SU-DHL-6 (cell line): ENCODE measurements around the gene SMYD1.

ENCODE experiments used
- H2AFZ ChIP-seq: fragments of 200-600 bp; sonication (generic); 2 replicates; pipeline ENCODE4 v1.6.1; 2014; ENCODE audit warnings: low read depth, mild to moderate bottlenecking, moderate library complexity, mixed read lengths, antibody characterized with exemption, low read length; ENCODE audit not compliant: severe bottlenecking
- H3F3A ChIP-seq: fragments of 200-600 bp; shearing (Covaris generic); 2 replicates; pipeline ENCODE4 v1.6.0; 2016; ENCODE audit warnings: antibody characterized with exemption, mild to moderate bottlenecking; ENCODE audit not compliant: insufficient read depth
- H3K27ac ChIP-seq: fragments of 200-600 bp; sonication (generic); 2 replicates; pipeline ENCODE4 v1.5.1; 2016; ENCODE audit warnings: low read depth, mild to moderate bottlenecking, low read length, moderate library complexity, mixed read lengths
- H3K27me3 ChIP-seq: fragments of 200-600 bp; sonication (generic), shearing (Covaris generic); 2 replicates; pipeline ENCODE4 v1.6.0; 2014; ENCODE audit warnings: mild to moderate bottlenecking, low read length
- H3K36me3 ChIP-seq: fragments of 200-600 bp; sonication (generic); 2 replicates; pipeline ENCODE4 v1.6.1; 2014; ENCODE audit warnings: mild to moderate bottlenecking, low read length, mixed read lengths
- H3K4me2 ChIP-seq: fragments of 300-600, 200-600 bp; shearing (Covaris generic), sonication (generic); 2 replicates; pipeline ENCODE4 v1.6.0; 2014; ENCODE audit warnings: low read length, low read depth, mild to moderate bottlenecking; ENCODE audit not compliant: poor library complexity, severe bottlenecking
- H3K4me3 ChIP-seq: fragments of 200-600 bp; sonication (generic); 2 replicates; pipeline ENCODE4 v1.5.1; 2014; ENCODE audit warnings: antibody characterized with exemption, low read length, mild to moderate bottlenecking, mixed read lengths; ENCODE audit not compliant: insufficient read depth, poor library complexity, severe bottlenecking
- H3K79me2 ChIP-seq: fragments of 200-600 bp; sonication (generic); 2 replicates; pipeline ENCODE4 v1.6.1; 2014; ENCODE audit warnings: mild to moderate bottlenecking, low read length, moderate library complexity; ENCODE audit not compliant: insufficient read depth
- H3K9ac ChIP-seq: fragments of 200-600 bp; sonication (generic); 2 replicates; pipeline ENCODE4 v1.7.0; 2014; ENCODE audit warnings: mild to moderate bottlenecking, low read length
- H3K9me2 ChIP-seq: fragments of 200-600 bp; sonication (generic); replicated peaks from 2 replicates; pipeline ENCODE4 v1.6.1; 2014; ENCODE audit warnings: low read length; ENCODE audit not compliant: insufficient read depth
- H3K9me3 ChIP-seq: fragments of 200-600 bp; sonication (generic); 2 replicates; pipeline ENCODE4 v1.6.1; 2014; ENCODE audit warnings: low read length, mixed read lengths; ENCODE audit not compliant: insufficient read depth
- H4K20me1 ChIP-seq: fragments of 200-600 bp; sonication (generic); 2 replicates; pipeline ENCODE4 v1.6.1; 2014; ENCODE audit warnings: low read depth, mild to moderate bottlenecking, antibody characterized with exemption, low read length, moderate library complexity, mixed read lengths
- EZH2phosphoT487 ChIP-seq: fragments of 200-600 bp; sonication (generic), shearing (Covaris generic); conservative IDR thresholded peaks from 2 replicates; pipeline ENCODE4 v1.6.1; 2018; ENCODE audit warnings: mild to moderate bottlenecking, antibody characterized with exemption, low read length, moderate library complexity, mixed read lengths
- TF ChIP-seq, protein P1 (sequence below): fragments of 200-600 bp; sonication (generic); IDR thresholded peaks from one replicate; pipeline ENCODE4 v1.5.1; 2017; ENCODE audit warnings: antibody characterized with exemption, mild to moderate bottlenecking, low read length, moderate library complexity; ENCODE audit not compliant: insufficient read depth, poor library complexity, severe bottlenecking

The SMYD1 gene

DNA sequence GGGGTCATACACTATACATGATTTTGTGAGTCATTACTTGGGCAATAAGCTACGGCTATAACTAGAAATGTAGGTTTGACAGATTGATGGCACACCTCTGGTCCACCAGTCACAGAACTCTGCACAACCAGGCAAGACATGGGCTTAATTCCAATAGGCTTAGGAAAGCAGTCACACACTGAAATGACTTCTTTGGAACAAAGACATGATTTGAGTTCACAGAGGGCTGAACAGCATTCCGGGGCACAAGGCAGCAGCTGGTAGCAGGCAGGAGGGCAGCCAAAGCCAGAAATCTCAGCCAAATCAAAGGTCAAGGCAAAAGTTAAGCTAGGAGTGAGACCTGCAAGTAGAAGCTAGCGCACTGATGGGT is 32.8 kb downstream of the SMYD1 start:
- H3K27ac ChIP-seq, result no peak overlapping the region

DNA sequence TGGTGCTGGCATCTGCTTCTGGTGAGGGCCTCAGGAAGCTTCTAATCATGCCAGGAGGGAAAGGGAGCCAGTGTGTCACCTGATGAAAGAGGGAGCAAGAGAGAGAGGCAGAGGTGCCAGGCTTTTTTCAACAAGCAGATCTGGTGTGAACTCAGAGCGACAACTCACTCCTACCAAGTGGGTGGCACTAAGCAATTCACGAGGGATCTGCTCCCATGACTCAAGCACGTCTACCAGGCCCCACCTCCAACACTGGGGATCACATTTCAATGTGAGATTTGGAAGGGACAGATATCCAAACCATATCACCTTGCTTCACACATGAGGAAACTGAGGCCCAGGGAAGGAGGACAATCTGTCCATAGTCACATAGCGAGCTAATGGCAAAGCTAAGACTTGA is 41.2 kb downstream of the SMYD1 start:
- Histone ChIP-seq H3K4me2 (no peak overlapping the region), H2AFZ (no peak overlapping the region), H3K4me3 (no peak overlapping the region), H3K27ac (no peak overlapping the region), H3K27me3 (no peaks in the 10 kb centered on the region), H4K20me1 (no peaks in the 10 kb centered on the region), H3K79me2 (no peaks in the 10 kb centered on the region), H3K9ac (no peak overlapping the region), H3K9me3 (no peaks in the 10 kb centered on the region), H3K36me3 (no peaks in the 10 kb centered on the region), H3K9me2 (no peaks in the 10 kb centered on the region), H3F3A (no peaks in the 10 kb centered on the region)
- TF ChIP-seq, protein P1, sequence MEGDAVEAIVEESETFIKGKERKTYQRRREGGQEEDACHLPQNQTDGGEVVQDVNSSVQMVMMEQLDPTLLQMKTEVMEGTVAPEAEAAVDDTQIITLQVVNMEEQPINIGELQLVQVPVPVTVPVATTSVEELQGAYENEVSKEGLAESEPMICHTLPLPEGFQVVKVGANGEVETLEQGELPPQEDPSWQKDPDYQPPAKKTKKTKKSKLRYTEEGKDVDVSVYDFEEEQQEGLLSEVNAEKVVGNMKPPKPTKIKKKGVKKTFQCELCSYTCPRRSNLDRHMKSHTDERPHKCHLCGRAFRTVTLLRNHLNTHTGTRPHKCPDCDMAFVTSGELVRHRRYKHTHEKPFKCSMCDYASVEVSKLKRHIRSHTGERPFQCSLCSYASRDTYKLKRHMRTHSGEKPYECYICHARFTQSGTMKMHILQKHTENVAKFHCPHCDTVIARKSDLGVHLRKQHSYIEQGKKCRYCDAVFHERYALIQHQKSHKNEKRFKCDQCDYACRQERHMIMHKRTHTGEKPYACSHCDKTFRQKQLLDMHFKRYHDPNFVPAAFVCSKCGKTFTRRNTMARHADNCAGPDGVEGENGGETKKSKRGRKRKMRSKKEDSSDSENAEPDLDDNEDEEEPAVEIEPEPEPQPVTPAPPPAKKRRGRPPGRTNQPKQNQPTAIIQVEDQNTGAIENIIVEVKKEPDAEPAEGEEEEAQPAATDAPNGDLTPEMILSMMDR, result no peak
- TF ChIP-seq EZH2phosphoT487, result no peak

More for the DNA sequence above, 32.8 kb downstream of the SMYD1 start:
- H3K9ac ChIP-seq, result no peak overlapping the region
- H3K36me3 ChIP-seq, result no peaks in the 10 kb centered on the region
- no peak overlapping the region for H3K4me2 ChIP-seq
- H3K79me2 ChIP-seq, result no peaks in the 10 kb centered on the region
- H3K9me3 ChIP-seq, result no peaks in the 10 kb centered on the region
- no peaks in the 10 kb centered on the region for H3F3A ChIP-seq
- no peak overlapping the region for H3K4me3 ChIP-seq
- no peaks in the 10 kb centered on the region for H4K20me1 ChIP-seq
- TF ChIP-seq, protein P1, result no peak
- TF ChIP-seq EZH2phosphoT487, result no peak
- H3K9me2 ChIP-seq, result no peaks in the 10 kb centered on the region
- no peaks in the 10 kb centered on the region for H3K27me3 ChIP-seq
- no peak overlapping the region for H2AFZ ChIP-seq

DNA sequence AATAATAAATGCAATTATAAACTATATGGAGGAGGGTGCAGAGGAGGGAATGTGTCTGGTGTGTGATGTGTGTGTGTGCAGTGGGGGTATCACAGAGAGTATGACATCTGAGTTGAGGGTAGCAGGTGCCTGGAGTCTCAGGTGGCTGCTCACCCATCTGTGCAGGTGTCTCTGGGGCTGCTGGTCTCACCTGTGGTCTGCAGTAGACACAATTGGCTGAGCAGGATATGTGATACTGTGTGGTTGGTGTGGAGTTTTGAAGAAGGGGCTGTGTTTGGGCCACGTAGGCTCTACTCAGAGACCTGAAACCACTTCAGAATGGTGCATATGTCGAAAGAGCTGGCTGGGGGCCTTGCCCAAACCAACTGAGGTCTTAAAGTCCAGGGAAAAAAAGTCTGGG is 43.2 kb downstream of the SMYD1 start:
- H3F3A ChIP-seq, result no peaks in the 10 kb centered on the region
- H3K9me2 ChIP-seq, result no peaks in the 10 kb centered on the region
- no peak for TF ChIP-seq EZH2phosphoT487
- TF ChIP-seq, protein P1, result no peak
- H4K20me1 ChIP-seq, result no peaks in the 10 kb centered on the region
- no peaks in the 10 kb centered on the region for H3K79me2 ChIP-seq
- H3K4me3 ChIP-seq, result no peak overlapping the region
- no peak overlapping the region for H2AFZ ChIP-seq
- H3K27me3 ChIP-seq, result no peaks in the 10 kb centered on the region
- H3K9ac ChIP-seq, result no peak overlapping the region
- no peak overlapping the region for H3K27ac ChIP-seq
- H3K9me3 ChIP-seq, result no peaks in the 10 kb centered on the region
- H3K4me2 ChIP-seq, result no peak overlapping the region
- no peaks in the 10 kb centered on the region for H3K36me3 ChIP-seq
